Suprapubic skin (tissue), 3 donors: ENCODE data around the gene SIK3.

Experiments
- EP300 ChIP-seq: sonication (generic); formaldehyde crosslinking; IDR thresholded peaks from one replicate; pipeline ENCODE4 v1.6.1; 2017; ENCODE audit warnings: antibody characterized with exemption
- POLR2A ChIP-seq, 2 donors: fragments of 450-650 bp; IDR thresholded peaks; one replicate each; pipeline ENCODE4 v1.6.1; 2017; ENCODE audit warnings: antibody characterized with exemption in 2 of 2, mild to moderate bottlenecking in 2 of 2, moderate library complexity in 2 of 2
- TF ChIP-seq, protein P1 (sequence below), 2 donors: fragments of 200-600 bp in 1 of 2; fragments of 450-650 bp in 1 of 2; sonication (generic) in 1 of 2; IDR thresholded peaks; one replicate each; pipeline ENCODE4 v1.5.1; 2016 to 2019; ENCODE audit warnings: antibody characterized with exemption in 2 of 2, mild to moderate bottlenecking in 1 of 2, moderate library complexity in 1 of 2

DNA sequence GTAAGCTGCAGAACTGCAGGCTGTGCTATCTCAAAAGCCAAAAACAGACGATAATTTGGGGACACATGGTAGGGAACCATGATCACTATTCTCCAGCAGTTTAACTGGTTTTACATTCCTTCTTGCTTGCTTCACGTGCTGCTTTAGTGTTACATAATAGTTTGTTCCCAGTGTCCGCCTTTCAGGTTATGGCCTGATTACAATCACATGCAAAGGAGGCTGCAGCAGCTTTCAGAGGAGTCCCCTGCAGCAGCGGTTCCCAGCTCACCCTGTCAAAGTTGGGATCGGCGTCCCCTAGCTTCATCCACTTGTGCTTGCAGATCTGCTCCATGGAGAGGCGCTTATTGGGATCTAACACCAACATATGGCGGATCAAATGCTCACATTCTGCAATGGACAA lies 221.6 kb downstream of the SIK3 start:
- TF ChIP-seq, protein P1, sequence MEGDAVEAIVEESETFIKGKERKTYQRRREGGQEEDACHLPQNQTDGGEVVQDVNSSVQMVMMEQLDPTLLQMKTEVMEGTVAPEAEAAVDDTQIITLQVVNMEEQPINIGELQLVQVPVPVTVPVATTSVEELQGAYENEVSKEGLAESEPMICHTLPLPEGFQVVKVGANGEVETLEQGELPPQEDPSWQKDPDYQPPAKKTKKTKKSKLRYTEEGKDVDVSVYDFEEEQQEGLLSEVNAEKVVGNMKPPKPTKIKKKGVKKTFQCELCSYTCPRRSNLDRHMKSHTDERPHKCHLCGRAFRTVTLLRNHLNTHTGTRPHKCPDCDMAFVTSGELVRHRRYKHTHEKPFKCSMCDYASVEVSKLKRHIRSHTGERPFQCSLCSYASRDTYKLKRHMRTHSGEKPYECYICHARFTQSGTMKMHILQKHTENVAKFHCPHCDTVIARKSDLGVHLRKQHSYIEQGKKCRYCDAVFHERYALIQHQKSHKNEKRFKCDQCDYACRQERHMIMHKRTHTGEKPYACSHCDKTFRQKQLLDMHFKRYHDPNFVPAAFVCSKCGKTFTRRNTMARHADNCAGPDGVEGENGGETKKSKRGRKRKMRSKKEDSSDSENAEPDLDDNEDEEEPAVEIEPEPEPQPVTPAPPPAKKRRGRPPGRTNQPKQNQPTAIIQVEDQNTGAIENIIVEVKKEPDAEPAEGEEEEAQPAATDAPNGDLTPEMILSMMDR (IDR thresholded peaks at IDR 0.05), result no peak
- TF ChIP-seq POLR2A (IDR thresholded peaks at IDR 0.05), result no peak
- TF ChIP-seq EP300, result no peak
